Keratinocyte (primary cell): Measurements from ENCODE around the gene ERVK3-1. TPM values are rescaled to one million over a fixed set of nuclear protein-coding genes. Genes with fewer than 3 reads are reported as not detected.
"Not testable (repeated sequence)": the region's sequence is repeated elsewhere in the genome, so short reads cannot be mapped to it uniquely, and the experiment has no call there.

Experiments
- DNase-seq: peaks from one replicate; pipeline ENCODE4 v3.0.0-alpha.2; 2011; ENCODE audit warnings: low read depth, missing footprints, low spot score
- FAIRE-seq: peaks from 2 replicates; lab custom pipeline; 2011; peaks lifted over from hg19 to GRCh38; lab: Jason Lieb, UNC
- H2AFZ ChIP-seq: 2 replicates; pipeline ENCODE4 v1.6.0; 2012; ENCODE audit warnings: low read length, control low read depth, inconsistent platforms; ENCODE audit not compliant: control insufficient read depth
- H3K27ac ChIP-seq: 2 replicates; pipeline ENCODE4 v1.5.1; 2011; ENCODE audit warnings: low read length; ENCODE audit not compliant: control insufficient read depth, insufficient read depth
- H3K27me3 ChIP-seq: 3 replicates; pipeline ENCODE4 v1.6.0; 2011; ENCODE audit warnings: low read length; ENCODE audit not compliant: control insufficient read depth, insufficient read depth; ENCODE audit errors: extremely low read depth
- H3K36me3 ChIP-seq, 2 experiments: 2 replicates in 1 of 2; 3 replicates in 1 of 2; pipeline ENCODE4 v1.5.1; 2011; ENCODE audit warnings: low read length in 2 of 2, mild to moderate bottlenecking in 1 of 2; ENCODE audit not compliant: control insufficient read depth in 2 of 2, insufficient read depth in 2 of 2; ENCODE audit errors: extremely low read depth in 1 of 2
- H3K4me1 ChIP-seq: 3 replicates; pipeline ENCODE4 v1.5.1; 2011; ENCODE audit warnings: low read length; ENCODE audit not compliant: control insufficient read depth, insufficient read depth; ENCODE audit errors: extremely low read depth
- H3K4me2 ChIP-seq: 3 replicates; pipeline ENCODE4 v1.6.0; 2011; ENCODE audit warnings: low read depth, low read length; ENCODE audit not compliant: control insufficient read depth, insufficient read depth; ENCODE audit errors: extremely low read depth
- H3K4me3 ChIP-seq, 3 experiments: fragments of 200-600 bp in 1 of 3; sonication (generic) in 1 of 3; 2 replicates in 2 of 3; 3 replicates in 1 of 3; pipeline ENCODE4 v1.5.1; 2011 to 2016; ENCODE audit warnings: low read length in 3 of 3, mild to moderate bottlenecking in 3 of 3, control low read depth in 2 of 3, inconsistent platforms in 1 of 3, low read depth in 1 of 3, mixed read lengths in 1 of 3, mixed run types in 1 of 3, moderate library complexity in 1 of 3; ENCODE audit not compliant: control insufficient read depth in 2 of 3, insufficient read depth in 2 of 3; ENCODE audit errors: extremely low read depth in 1 of 3
- H3K79me2 ChIP-seq: 2 replicates; pipeline ENCODE4 v1.6.0; 2012; ENCODE audit warnings: low read length; ENCODE audit not compliant: control insufficient read depth, insufficient read depth
- H3K9ac ChIP-seq: 3 replicates; pipeline ENCODE4 v1.6.0; 2011; ENCODE audit warnings: low read length; ENCODE audit not compliant: control insufficient read depth, insufficient read depth; ENCODE audit errors: extremely low read depth
- H3K9me1 ChIP-seq: 3 replicates; pipeline ENCODE4 v1.6.0; 2011; ENCODE audit warnings: low read length; ENCODE audit not compliant: control insufficient read depth, insufficient read depth; ENCODE audit errors: extremely low read depth
- H3K9me3 ChIP-seq: 2 replicates; pipeline ENCODE4 v1.5.1; 2012; ENCODE audit warnings: low read depth, low read length; ENCODE audit not compliant: control insufficient read depth
- H4K20me1 ChIP-seq: 3 replicates; pipeline ENCODE4 v1.6.0; 2011; ENCODE audit warnings: low read length; ENCODE audit not compliant: control insufficient read depth, insufficient read depth; ENCODE audit errors: extremely low read depth
- CTCF ChIP-seq, 3 experiments: IDR thresholded peaks in 1 of 3; conservative IDR thresholded peaks in 1 of 3; optimal IDR thresholded peaks in 1 of 3; 2 replicates in 2 of 3; 3 replicates in 1 of 3; pipeline versions ENCODE3 to v1.5.1; 2011; ENCODE audit warnings: low read length in 3 of 3, mild to moderate bottlenecking in 3 of 3, moderate library complexity in 2 of 3, control low read depth in 1 of 3, inconsistent platforms in 1 of 3; ENCODE audit not compliant: insufficient read depth in 2 of 3; ENCODE audit errors: extremely low read depth in 1 of 3
- EZH2 ChIP-seq: IDR thresholded peaks from one replicate; pipeline ENCODE4 v1.6.1; 2012; ENCODE audit warnings: inconsistent platforms, mild to moderate bottlenecking, low read length, moderate library complexity
- dilution Hi-C: fragments of 300-500 bp; cut with MboI; formaldehyde crosslinking; loops from one replicate; pipeline ENCODE4 v1.7.0; 2020; ENCODE audit warnings: low sequenced_read_pairs; ENCODE audit not compliant: extremely low pct_ligation_motif_present
- polyA plus RNA-seq, 5 experiments: library from polyadenylated mRNA; depleted of rRNA in 3 of 5; stranded (reverse) in 3 of 5; stranded (forward) in 1 of 5; unstranded in 1 of 5; fragments of >200 nt; gene quantifications; 1 replicate in 1 of 5; 2 replicates in 3 of 5; 3 replicates in 1 of 5; pipeline versions ENCODE4 v1.2.1 to v1.2.3, GENCODE V29; 2011 to 2012; ENCODE audit warnings: missing spikeins in 2 of 5, low read depth in 1 of 5, low replicate concordance in 1 of 5

The ERVK3-1 gene
- polyA plus RNA-seq, 1 donor (not counting 4 experiments of a cell fraction or from before 2014, with no cell fraction given): 48.6 TPM

GRCh38 chr19:58307736-58308135, 2.6 kb downstream of the ERVK3-1 start:
- H3K27ac ChIP-seq: no peak overlapping the region
- H3K27me3 ChIP-seq: no peaks in the 10 kb centered on the region
- peaks cover 13% of the 10 kb centered on the region for H3K4me1 ChIP-seq
- H3K4me2 ChIP-seq: no peak overlapping the region
- FAIRE-seq (no peak), DNase-seq (no peak)
- H3K4me3 ChIP-seq: no peak overlapping the region
- no peaks in the 10 kb centered on the region for H3K9me3 ChIP-seq
- no peak overlapping the region for H2AFZ ChIP-seq
- TF ChIP-seq CTCF (optimal IDR thresholded peaks at IDR 0.05 in 1 of 3, IDR thresholded peaks at IDR 0.05 in 1 of 3, conservative IDR thresholded peaks at IDR 0.05 in 1 of 3; ENCODE audit: extremely low read depth in 1 of 3, insufficient read depth in 2 of 3, low read length in 3 of 3) (no peak), EZH2 (no peak)
- H4K20me1 ChIP-seq: peaks cover 4% of the 10 kb centered on the region
- peaks cover 33% of the 10 kb centered on the region for H3K79me2 ChIP-seq
- peaks cover 15 to 24% of the 10 kb centered on the region in 2 experiments for H3K36me3 ChIP-seq
- dilution Hi-C loops: no loop called here
- no peaks in the 10 kb centered on the region for H3K9me1 ChIP-seq
- no peak overlapping the region for H3K9ac ChIP-seq

- Histone ChIP-seq H3K79me2 (peaks cover 28% of the 10 kb centered on the region), H3K36me3 (peaks cover 23 to 36% of the 10 kb centered on the region in 2 experiments)
- H3K9me3 ChIP-seq, FAIRE-seq, H3K9me1 ChIP-seq, H3K9ac ChIP-seq, H3K4me3 ChIP-seq, H3K4me1 ChIP-seq, H2AFZ ChIP-seq, H4K20me1 ChIP-seq, H3K27me3 ChIP-seq, DNase-seq, H3K4me2 ChIP-seq, H3K27ac ChIP-seq, dilution Hi-C loops: not testable (repeated sequence)
- TF ChIP-seq CTCF (optimal IDR thresholded peaks at IDR 0.05 in 1 of 3, IDR thresholded peaks at IDR 0.05 in 1 of 3, conservative IDR thresholded peaks at IDR 0.05 in 1 of 3; ENCODE audit: extremely low read depth in 1 of 3, insufficient read depth in 2 of 3, low read length in 3 of 3): peak in 1 of 3 experiments; percentile 15
These were observed 5.5 kb downstream of the ERVK3-1 start for GRCh38 chr19:58310685-58311084.
